GM19240 (cell line): ENCODE data around the gene LRRC19.
A peak's percentile ranks its signal among the peaks of the same experiment; 100 is the strongest.

Experiments used
- DNase-seq: peaks from one replicate; pipeline ENCODE4 v3.0.0; 2011; ENCODE audit warnings: low spot score; ENCODE audit not compliant: insufficient read length

Gene LRRC19

GRCh38 chr9:27005491-27005890 is at the start of gene LRRC19:
Gene LRRC19, minus strand, starts transcription at chr9:27005672. Its CDS starts 5,978 bp downstream, at chr9:26999694.
- no peak for DNase-seq

DNA sequence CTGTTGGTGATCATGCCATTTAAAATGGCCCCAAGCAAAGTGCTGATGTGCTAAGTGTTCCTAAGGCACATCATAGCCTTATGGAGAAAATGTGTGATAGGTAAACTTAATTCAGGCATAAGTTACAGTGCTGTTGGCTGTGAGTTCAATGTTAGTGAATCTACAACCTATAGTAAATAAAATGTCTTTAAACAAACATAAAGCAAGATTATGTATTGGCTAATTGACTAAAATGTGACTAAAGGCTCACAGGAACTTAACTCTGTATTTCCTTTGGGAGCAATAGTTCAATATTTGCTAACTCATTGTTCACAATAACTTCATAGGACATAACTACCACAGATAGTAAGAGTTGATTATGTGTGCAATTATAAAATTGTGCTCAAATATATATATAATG is 49.4 kb upstream of the LRRC19 start:
- no peak for DNase-seq

- no peak for DNase-seq
These were observed 48.7 kb upstream of the LRRC19 start for GRCh38 chr9:27054125-27054524.

GRCh38 chr9:27053369-27054022 is 48.0 kb upstream of the LRRC19 start:
- DNase-seq, result no peak

GRCh38 chr9:27047136-27047535 is 41.7 kb upstream of the LRRC19 start:
- DNase-seq, result no peak

DNA sequence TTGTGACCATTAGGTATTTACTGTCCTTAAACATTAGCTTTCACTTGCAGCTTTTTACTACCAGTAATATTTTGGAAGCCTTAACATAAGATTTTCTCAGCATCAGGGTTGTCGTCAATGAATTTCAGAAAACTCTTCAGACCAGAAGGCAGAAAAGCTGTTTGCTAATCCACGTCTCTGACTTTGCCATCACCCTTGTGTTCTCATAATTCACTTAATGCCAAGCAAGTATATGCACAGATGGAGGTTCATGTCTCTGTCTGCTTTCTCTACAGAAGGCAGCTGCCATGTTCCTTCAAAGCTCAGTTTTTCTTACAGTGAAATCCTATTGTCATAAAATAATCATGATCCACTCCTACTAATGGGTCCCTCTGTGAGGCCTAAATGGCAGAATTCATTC is 37.7 kb upstream of the LRRC19 start:
- no peak for DNase-seq

DNA sequence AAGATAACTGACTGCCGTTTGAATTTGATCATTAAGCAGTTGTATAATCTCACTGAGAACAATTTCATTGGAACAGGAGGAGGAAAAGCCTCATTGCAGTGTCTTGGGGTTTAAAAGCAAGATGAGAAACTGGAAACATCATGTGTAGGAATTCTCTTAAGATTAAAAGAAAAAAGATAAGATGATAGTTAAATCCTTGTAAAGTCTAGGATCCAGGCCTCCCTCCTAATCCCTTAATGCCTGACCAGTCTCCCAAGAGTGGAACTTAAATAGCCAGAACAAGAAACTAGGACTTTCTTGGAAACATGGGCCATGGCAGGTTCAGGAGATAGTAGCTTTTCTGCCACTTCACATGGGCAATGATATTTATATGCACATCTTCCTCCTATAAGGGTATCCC is 37.0 kb upstream of the LRRC19 start:
- no peak for DNase-seq

GRCh38 chr9:27041746-27042145 is 36.3 kb upstream of the LRRC19 start:
- DNase-seq, result no peak

DNA sequence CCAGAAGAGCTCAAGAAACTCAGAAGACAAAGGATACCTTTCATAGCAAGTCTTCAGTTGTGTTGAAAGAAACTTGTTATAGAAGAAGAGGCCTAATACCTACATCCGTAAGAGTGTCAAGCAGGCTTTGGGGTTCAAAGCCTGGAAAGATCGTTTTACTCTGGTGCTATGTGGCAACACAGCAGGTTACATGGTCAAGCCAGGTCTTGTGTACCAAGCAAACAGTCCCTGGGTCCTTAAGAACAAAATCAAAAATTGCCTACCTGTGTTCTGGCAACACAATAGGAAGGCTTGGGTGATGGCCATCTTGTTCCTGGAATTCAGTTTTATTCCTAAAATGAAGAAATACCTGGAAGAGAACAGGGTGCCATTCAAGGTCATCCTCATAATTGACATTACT is 32.0 kb upstream of the LRRC19 start:
- no peak for DNase-seq

DNA sequence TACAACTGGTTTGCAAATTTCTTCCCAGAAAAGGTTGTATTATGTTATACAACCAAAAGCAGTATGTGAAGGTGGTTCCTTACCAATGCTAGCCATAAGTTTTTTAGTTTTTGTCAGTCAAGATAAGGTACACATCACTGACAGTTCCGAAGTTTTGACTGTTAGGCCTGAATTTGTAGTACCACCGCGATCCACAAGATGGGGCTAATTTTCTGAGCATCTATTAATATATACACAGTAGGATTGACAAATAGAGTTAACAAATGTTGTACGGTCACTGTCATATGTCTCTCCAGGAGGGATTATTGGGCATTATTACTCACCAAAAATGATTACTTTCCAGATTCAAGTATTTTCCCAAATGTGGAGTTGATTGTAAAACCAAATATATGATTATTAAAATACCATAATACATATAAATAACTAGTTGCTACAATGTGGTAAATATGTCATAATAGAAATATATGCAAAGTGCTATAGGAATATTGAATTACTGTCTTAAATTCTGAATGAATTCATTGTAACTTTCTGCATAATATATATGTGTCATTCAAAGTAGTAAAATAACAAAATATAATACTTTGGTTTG is 28.4 kb upstream of the LRRC19 start:
- DNase-seq, result peak; percentile 8

- no peak for DNase-seq
These were observed 23.7 kb upstream of the LRRC19 start for GRCh38 chr9:27029186-27029585.

DNA sequence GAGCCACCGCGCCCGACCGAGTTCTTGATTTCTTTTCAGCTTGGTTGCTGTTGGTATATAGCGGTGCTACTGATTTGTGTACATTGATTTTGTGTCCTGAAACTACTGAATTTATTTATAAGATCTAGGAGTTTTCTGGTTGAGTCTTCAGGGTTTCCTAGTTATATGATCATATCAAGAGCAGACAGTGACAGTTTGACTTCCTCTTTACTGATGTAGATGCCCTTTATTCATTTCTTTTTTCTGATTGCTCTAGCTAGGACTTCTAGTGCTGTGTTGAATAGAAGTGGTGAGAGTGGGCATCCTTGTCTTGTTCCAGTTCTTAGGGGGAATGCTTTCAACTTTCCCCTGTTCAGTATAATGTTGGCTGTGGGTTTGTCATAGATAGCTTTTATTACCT is 17.4 kb upstream of the LRRC19 start:
- no peak for DNase-seq

GRCh38 chr9:27019589-27019988 is 14.1 kb upstream of the LRRC19 start:
- DNase-seq, result no peak

DNA sequence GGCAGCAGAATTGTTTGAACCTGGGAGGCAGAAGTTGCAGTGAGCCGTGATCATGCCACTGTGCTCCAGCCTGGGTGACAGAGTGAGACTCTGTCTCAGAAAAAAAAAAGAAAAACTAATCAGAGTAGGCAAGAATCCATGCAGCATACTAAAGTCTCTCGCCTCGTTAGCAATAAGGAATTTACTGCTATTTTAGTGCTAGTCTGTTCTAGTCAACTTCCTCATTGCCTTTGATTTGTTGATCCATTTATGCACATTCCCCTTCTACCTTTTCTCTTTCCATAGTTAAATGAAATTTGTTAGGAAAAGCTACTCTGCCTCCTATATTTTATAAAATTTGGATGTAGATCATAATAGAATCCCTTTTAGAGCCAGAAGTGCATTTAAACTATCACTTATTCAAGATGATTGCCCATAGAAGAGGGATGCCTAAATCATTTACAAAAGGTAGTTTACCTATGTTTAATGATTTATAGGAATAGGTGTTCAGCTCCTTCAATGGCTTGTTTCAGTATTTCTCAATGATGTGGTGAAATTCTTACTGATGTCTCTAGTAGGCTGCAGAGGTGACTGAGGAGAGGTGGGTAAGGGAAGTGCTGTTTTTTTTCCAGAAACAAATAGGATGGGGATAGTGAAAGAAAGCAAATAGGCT is 1.9 kb downstream of the LRRC19 start:
- DNase-seq, result no peak

- DNase-seq, result no peak
These were observed 9.7 kb downstream of the LRRC19 start for GRCh38 chr9:26995810-26996209.

DNA sequence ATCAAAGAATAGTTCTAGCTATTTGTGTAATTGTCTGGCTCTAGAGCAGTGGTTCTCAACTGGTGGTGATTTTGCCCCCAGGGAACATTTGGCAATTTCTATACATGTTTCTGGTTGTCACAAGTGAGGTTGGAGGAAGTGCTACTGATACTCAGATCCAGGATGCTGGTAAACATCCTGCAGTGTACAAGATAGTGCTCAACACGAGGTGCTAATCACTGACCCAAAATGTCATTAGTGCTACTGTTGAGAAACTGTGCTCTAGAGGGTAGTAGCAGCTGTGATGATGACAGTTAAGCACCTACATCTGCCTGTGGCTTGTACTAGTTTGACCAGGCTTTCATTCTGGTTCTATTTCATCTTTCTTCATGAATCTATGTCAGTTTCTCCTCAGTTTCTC is 22.1 kb downstream of the LRRC19 start:
- DNase-seq, result no peak

GRCh38 chr9:26975728-26976707 is 29.5 kb downstream of the LRRC19 start:
- DNase-seq, result no peak

DNA sequence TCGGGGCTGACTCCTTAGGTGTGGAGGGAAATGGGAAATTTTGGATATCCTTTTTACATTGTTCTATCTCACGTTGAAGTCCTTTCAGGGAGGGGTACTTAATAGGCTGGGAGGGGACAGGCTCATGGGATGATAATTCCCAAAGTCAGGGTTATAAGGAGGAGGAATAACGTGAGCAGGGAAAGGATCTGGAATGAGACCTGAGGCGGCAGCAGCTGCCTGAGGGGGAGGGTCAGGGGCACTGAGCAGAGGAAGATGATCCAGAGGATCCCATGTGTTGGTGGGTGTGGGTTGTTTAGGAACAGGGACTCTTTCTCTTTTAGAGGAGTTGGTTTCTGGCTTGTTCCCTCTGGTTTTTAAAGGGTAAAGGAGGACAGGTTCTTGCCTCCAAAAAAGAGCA is 30.5 kb downstream of the LRRC19 start:
- no peak for DNase-seq

GRCh38 chr9:26973989-26974388 is 31.5 kb downstream of the LRRC19 start:
- DNase-seq, result no peak

DNA sequence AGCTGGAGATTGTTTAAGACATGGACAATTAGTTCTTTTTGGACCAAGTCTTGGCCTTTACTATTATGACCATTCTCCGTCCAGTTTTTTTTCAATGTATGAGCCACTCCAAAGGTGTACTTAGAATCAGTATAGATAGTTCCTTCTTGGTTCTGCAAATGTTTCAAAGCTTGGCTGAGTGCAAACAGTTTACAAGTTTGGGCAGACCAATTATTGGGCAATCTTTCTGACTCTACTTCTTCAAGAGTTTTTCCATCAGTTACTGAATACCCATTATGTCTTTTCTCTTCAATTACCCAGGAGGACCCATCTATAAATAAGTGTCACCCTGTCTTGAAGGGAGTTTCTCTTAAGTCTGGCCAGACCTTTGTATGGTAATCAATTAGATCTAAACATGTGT is 33.8 kb downstream of the LRRC19 start:
- DNase-seq, result no peak

GRCh38 chr9:26956860-26957233 is 48.6 kb downstream of the LRRC19 start:
- no peak for DNase-seq
